ENCODE measurements around the gene CYP4Z1. TPM values are rescaled to one million over a fixed set of nuclear protein-coding genes. Genes with fewer than 3 reads are reported as not detected.
"Not testable (repeated sequence)": the region's sequence is repeated elsewhere in the genome, so short reads cannot be mapped to it uniquely, and the experiment has no call there.

The CYP4Z1 gene
- total RNA-seq, 1 experiment from 2014 or later, result not detected

DNA sequence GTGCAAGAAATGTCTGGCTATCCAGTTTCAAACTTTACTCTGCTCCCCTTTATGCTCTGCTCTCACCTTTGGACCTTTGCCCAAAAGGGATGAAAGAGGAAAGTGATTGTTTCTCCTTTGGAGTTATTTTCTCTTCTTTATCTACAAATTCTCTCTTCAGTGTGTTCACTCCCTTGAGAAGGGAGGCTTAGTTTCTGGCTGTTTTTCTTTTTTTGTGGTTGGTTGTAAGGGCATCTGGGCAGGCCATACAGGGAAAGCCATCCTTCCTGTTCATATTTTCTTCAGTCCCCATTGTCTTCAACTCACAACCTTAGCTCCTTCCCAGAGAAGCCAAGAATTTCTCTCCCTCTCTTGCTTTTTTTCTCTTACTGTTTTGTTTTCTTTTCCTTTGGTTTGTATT is 2.5 kb downstream of the CYP4Z1 start:
- H3T11ph ChIP-seq (ENCODE audit: low read length); H3K18ac ChIP-seq (ENCODE audit: insufficient read length, low read depth, low read length); H3K9me3 ChIP-seq (ENCODE audit: control insufficient read depth, low read depth, low read length); H3K56ac ChIP-seq (ENCODE audit: insufficient read length, low read depth, low read length); H3K9me3 Mint-ChIP-seq; H3K4me1 Mint-ChIP-seq; H3K9ac ChIP-seq (ENCODE audit: extremely low read depth, insufficient read length, low read length); H4K8ac ChIP-seq (replicated peaks; ENCODE audit: insufficient read length, low read depth, low read length); H2AK5ac ChIP-seq (ENCODE audit: insufficient read length, low read length); H4K5ac ChIP-seq (ENCODE audit: insufficient read length, low read depth, low read length); H2BK5ac ChIP-seq (ENCODE audit: insufficient read length, low read length); H3K4me1 ChIP-seq (ENCODE audit: insufficient read depth, low read length); H3K27ac Mint-ChIP-seq; H3K36me3 Mint-ChIP-seq (ENCODE audit: insufficient read depth in 1 of 3, low read depth in 3 of 3); H4K91ac ChIP-seq (ENCODE audit: insufficient read length, low read depth, low read length); H3K27me3 ChIP-seq (ENCODE audit: insufficient read depth, low read length); H2BK20ac ChIP-seq (ENCODE audit: low read depth, low read length, poor library complexity, severe bottlenecking); H3K4me3 Mint-ChIP-seq; H3K14ac ChIP-seq (ENCODE audit: insufficient read depth, low read length); H3K23me2 ChIP-seq (ENCODE audit: insufficient read length, low read depth, low read length, poor library complexity, severe bottlenecking); H3K4me2 ChIP-seq (ENCODE audit: insufficient read depth, insufficient read length, low read length); H3K79me2 ChIP-seq (ENCODE audit: insufficient read depth, low read length); H3K23ac ChIP-seq (ENCODE audit: insufficient read length, low read depth, low read length); H3K4ac ChIP-seq (ENCODE audit: low read depth, low read length); H4K20me1 ChIP-seq (ENCODE audit: control insufficient read depth, insufficient read depth, insufficient read length); H2BK15ac ChIP-seq (ENCODE audit: low read depth, low read length); H2AFZ ChIP-seq (ENCODE audit: low read length); H3K27ac ChIP-seq (ENCODE audit: insufficient read length, low read depth, low read length); DNase-seq; H3K79me1 ChIP-seq (ENCODE audit: insufficient read depth, low read depth, low read length, poor library complexity, severe bottlenecking); H2BK120ac ChIP-seq (ENCODE audit: low read depth, low read length, poor library complexity, severe bottlenecking); H2BK12ac ChIP-seq (ENCODE audit: insufficient read length, low read depth, low read length): not testable (repeated sequence)
- H3K27me3 Mint-ChIP-seq (ENCODE audit: low read depth), result peaks cover 37% of the 10 kb centered on the region

All from H9 (cell line).